Smooth muscle cell (in vitro differentiated cells): Measurements from ENCODE around the gene SMU1. TPM values are rescaled to one million over a fixed set of nuclear protein-coding genes. Genes with fewer than 3 reads are reported as not detected.
"Not testable (repeated sequence)": the region's sequence is repeated elsewhere in the genome, so short reads cannot be mapped to it uniquely, and the experiment has no call there.

Experiments
- DNase-seq: peaks from one replicate; lab custom pipeline; 2025; ENCODE audit not compliant: unreplicated experiment; lab: John Stamatoyannopoulos, UW
- H2AFZ ChIP-seq: fragments of 200-600 bp; sonication (generic); 2 replicates; pipeline ENCODE4 v1.6.0; 2016; ENCODE audit warnings: antibody characterized with exemption, low read depth, mild to moderate bottlenecking
- H3F3A ChIP-seq: fragments of 200-600 bp; sonication (generic); 2 replicates; pipeline ENCODE4 v1.6.0; 2017; ENCODE audit warnings: antibody characterized with exemption, low read depth
- H3K27ac ChIP-seq: fragments of 200-600 bp; sonication (generic); 2 replicates; pipeline ENCODE4 v1.5.1; 2016; ENCODE audit warnings: low read depth, mild to moderate bottlenecking
- H3K27me3 ChIP-seq: fragments of 200-600 bp; sonication (generic); 2 replicates; pipeline ENCODE4 v1.6.1; 2016; ENCODE audit warnings: low read depth, mild to moderate bottlenecking
- H3K36me3 ChIP-seq: fragments of 200-600 bp; sonication (generic); 2 replicates; pipeline ENCODE4 v1.5.1; 2016; ENCODE audit warnings: low read depth
- H3K4me1 ChIP-seq: fragments of 200-600 bp; sonication (generic); 2 replicates; pipeline ENCODE4 v1.5.1; 2016; ENCODE audit warnings: low read depth
- H3K4me2 ChIP-seq: fragments of 200-600 bp; sonication (generic); 2 replicates; pipeline ENCODE4 v1.6.0; 2016; ENCODE audit warnings: mild to moderate bottlenecking
- H3K4me3 ChIP-seq: fragments of 200-600 bp; sonication (generic); 2 replicates; pipeline ENCODE4 v1.5.1; 2016; ENCODE audit warnings: mild to moderate bottlenecking
- H3K79me2 ChIP-seq: fragments of 200-600 bp; sonication (generic); 2 replicates; pipeline ENCODE4 v1.6.0; 2016; ENCODE audit warnings: low read depth, mild to moderate bottlenecking
- H3K9ac ChIP-seq: fragments of 200-600 bp; sonication (generic); 2 replicates; pipeline ENCODE4 v1.6.0; 2016; ENCODE audit warnings: low read depth
- H3K9me3 ChIP-seq: fragments of 200-600 bp; sonication (generic); replicated peaks from 2 replicates; pipeline ENCODE4 v1.5.1; 2016; ENCODE audit warnings: low read depth
- H4K20me1 ChIP-seq: fragments of 200-600 bp; sonication (generic); 2 replicates; pipeline ENCODE4 v1.6.0; 2016; ENCODE audit warnings: low read depth
- WGBS: methylation state at CpG from one replicate; pipeline ENCODE4 v1.1.7; 2016; ENCODE audit warnings: low lambda C conversion rate; 5-methylcytosine and 5-hydroxymethylcytosine counted together
- polyA plus RNA-seq: library from polyadenylated mRNA; unstranded; fragments of >200 nt; fragmentation: Nextera tagmentation; extraction: Ambion mirVana; gene quantifications from 2 replicates; pipeline ENCODE4 v1.2.1, GENCODE V29; 2016
- total RNA-seq: library from RNA; depleted of rRNA; stranded (reverse); fragments of >200 nt; gene quantifications from 2 replicates; pipeline ENCODE4 v1.2.3, GENCODE V29; 2014
- TF ChIP-seq, protein P1 (sequence below): fragments of 200-600 bp; sonication (generic); IDR thresholded peaks from 2 replicates; pipeline ENCODE4 v1.5.1; 2017; ENCODE audit warnings: borderline replicate concordance, mild to moderate bottlenecking, antibody characterized with exemption; ENCODE audit not compliant: insufficient read depth, poor library complexity, severe bottlenecking

The SMU1 gene
- total and polyA plus RNA-seq, 2 experiments from 2014 or later = 15.1 to 17.4 TPM

GRCh38 chr9:33011831-33012230, 64.6 kb downstream of the SMU1 start:
- H3K4me3 ChIP-seq = no peak overlapping the region
- no peak overlapping the region for H3K9ac ChIP-seq
- no peak overlapping the region for H3K4me2 ChIP-seq
- no peaks in the 10 kb centered on the region for H3K4me1 ChIP-seq
- H3F3A ChIP-seq = no peaks in the 10 kb centered on the region
- H3K36me3 ChIP-seq = no peaks in the 10 kb centered on the region
- 97% methylated on average over 3 of the region's 3 CpGs for WGBS
- TF ChIP-seq, protein P1, sequence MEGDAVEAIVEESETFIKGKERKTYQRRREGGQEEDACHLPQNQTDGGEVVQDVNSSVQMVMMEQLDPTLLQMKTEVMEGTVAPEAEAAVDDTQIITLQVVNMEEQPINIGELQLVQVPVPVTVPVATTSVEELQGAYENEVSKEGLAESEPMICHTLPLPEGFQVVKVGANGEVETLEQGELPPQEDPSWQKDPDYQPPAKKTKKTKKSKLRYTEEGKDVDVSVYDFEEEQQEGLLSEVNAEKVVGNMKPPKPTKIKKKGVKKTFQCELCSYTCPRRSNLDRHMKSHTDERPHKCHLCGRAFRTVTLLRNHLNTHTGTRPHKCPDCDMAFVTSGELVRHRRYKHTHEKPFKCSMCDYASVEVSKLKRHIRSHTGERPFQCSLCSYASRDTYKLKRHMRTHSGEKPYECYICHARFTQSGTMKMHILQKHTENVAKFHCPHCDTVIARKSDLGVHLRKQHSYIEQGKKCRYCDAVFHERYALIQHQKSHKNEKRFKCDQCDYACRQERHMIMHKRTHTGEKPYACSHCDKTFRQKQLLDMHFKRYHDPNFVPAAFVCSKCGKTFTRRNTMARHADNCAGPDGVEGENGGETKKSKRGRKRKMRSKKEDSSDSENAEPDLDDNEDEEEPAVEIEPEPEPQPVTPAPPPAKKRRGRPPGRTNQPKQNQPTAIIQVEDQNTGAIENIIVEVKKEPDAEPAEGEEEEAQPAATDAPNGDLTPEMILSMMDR = no peak
- no peaks in the 10 kb centered on the region for H3K9me3 ChIP-seq
- no peaks in the 10 kb centered on the region for H3K27me3 ChIP-seq
- no peaks in the 10 kb centered on the region for H3K79me2 ChIP-seq
- H2AFZ ChIP-seq = no peak overlapping the region
- DNase-seq = no peak
- peaks cover under 1% of the 10 kb centered on the region for H4K20me1 ChIP-seq
- H3K27ac ChIP-seq = no peak overlapping the region

- Histone ChIP-seq H3K79me2 (no peaks in the 10 kb centered on the region), H3K9me3 (no peaks in the 10 kb centered on the region), H3K36me3 (no peaks in the 10 kb centered on the region), H4K20me1 (no peaks in the 10 kb centered on the region), H3K9ac (no peak overlapping the region), H3F3A (no peaks in the 10 kb centered on the region), H3K4me3 (no peak overlapping the region), H3K27me3 (no peaks in the 10 kb centered on the region), H2AFZ (no peak overlapping the region), H3K27ac (no peak overlapping the region), H3K4me2 (no peak overlapping the region), H3K4me1 (no peaks in the 10 kb centered on the region)
- TF ChIP-seq, protein P1 = no peak
- WGBS = 94% methylated on average over 4 of the region's 4 CpGs
- DNase-seq = no peak
Observed at GRCh38 chr9:33007755-33008154, 68.7 kb downstream of the SMU1 start.

- not testable (repeated sequence) for H3K79me2 ChIP-seq, H3K4me1 ChIP-seq, H3K27me3 ChIP-seq, H2AFZ ChIP-seq, H3K4me2 ChIP-seq, H3K9me3 ChIP-seq, H3K36me3 ChIP-seq, H3K27ac ChIP-seq, DNase-seq, H4K20me1 ChIP-seq, H3K4me3 ChIP-seq, H3F3A ChIP-seq, H3K9ac ChIP-seq
Observed at GRCh38 chr9:33005335-33005734, 71.1 kb downstream of the SMU1 start.

GRCh38 chr9:33000682-33001055, 75.8 kb downstream of the SMU1 start:
- Histone ChIP-seq H3K4me3 (peak overlapping the region; percentile 74), H3K4me2 (peak overlapping the region; percentile 97), H4K20me1 (peaks cover 10% of the 10 kb centered on the region), H3K27ac (peak overlapping the region; percentile 93), H3K9ac (peak overlapping the region; percentile 94), H2AFZ (peak overlapping the region; percentile 95), H3K79me2 (peaks cover 45% of the 10 kb centered on the region)
- WGBS = 13% methylated on average over 10 of the region's 12 CpGs
- not testable (repeated sequence) for H3K4me1 ChIP-seq, H3F3A ChIP-seq, H3K27me3 ChIP-seq, DNase-seq, H3K36me3 ChIP-seq, H3K9me3 ChIP-seq

DNA sequence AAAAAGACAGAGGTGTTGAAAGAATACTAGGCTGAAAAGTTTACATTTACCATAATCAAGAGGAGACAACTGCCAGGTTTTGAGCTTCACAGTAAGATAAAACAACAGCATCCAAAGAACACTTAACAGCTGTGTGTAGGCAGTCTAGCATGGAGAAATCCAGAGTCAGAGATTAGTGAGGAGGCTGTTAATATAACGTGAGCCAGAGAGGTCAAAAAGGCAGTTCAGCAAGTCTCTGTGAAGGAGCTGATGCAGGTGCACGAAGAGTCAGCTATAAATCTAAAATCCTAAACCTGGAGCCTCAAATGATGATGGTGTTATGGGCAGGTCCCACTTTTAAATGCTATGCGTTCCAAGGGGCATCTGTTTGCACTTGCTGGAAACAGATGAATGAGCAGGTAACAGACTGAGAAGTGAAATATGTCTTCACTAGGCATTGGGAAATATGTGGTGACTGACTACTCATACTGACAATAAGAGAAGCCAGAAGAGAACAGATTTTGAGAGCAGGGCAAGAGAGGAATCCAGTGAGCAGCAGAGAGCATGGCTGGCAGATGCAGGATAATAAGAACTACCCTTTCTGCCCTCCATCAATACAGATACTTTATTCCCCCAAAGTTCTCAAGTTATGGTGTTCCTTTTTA, 83.8 kb downstream of the SMU1 start:
- Histone ChIP-seq H3K4me1 (no peaks in the 10 kb centered on the region), H3K9me3 (no peaks in the 10 kb centered on the region), H3K36me3 (peaks cover 11% of the 10 kb centered on the region), H3K4me2 (no peak overlapping the region), H2AFZ (no peak overlapping the region), H3K9ac (no peak overlapping the region), H3K79me2 (peaks cover 50% of the 10 kb centered on the region), H3K4me3 (no peak overlapping the region), H3K27ac (no peak overlapping the region), H3K27me3 (no peaks in the 10 kb centered on the region), H3F3A (no peaks in the 10 kb centered on the region), H4K20me1 (peaks cover 66% of the 10 kb centered on the region)
- DNase-seq = no peak
- TF ChIP-seq, protein P1 = no peak
- WGBS = 77% methylated on average over 3 of the region's 3 CpGs
